OCI-LY1 (cell line): ENCODE measurements around the gene UTP14C.

ENCODE experiments used
- EZH2 ChIP-seq: fragments of 200-600 bp; sonication (generic), shearing (Covaris generic); IDR thresholded peaks from 2 replicates; pipeline ENCODE4 v1.8.0; 2017; ENCODE audit warnings: borderline replicate concordance, mixed run types, mild to moderate bottlenecking, antibody characterized with exemption, low read length, moderate library complexity, mixed read lengths
- TF ChIP-seq, protein P1 (sequence below): fragments of 200-600 bp; sonication (generic), shearing (Covaris generic); IDR thresholded peaks from 2 replicates; pipeline ENCODE4 v1.5.1; 2017; ENCODE audit warnings: mild to moderate bottlenecking, antibody characterized with exemption, low read length, moderate library complexity, mixed read lengths

DNA sequence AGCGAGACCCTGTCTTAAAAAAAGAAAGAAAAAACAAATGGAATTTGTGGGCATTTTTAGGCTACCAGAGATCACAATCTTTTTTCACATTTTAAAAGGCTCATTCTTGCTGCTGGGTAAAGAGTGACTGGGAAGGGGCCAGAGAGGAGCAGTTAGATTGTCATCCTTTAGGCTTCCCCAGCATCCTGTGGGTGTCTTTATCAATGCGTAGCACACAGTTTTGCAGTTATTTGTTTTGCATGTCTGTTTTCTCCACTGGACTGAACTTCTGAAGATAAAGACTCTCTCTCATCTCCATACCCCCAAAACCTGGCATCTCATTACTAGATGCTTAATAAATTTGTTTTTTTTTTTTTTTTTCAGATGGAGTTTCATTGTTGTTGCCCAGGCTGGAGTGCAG is 2.1 kb upstream of the UTP14C start:
- TF ChIP-seq, protein P1, sequence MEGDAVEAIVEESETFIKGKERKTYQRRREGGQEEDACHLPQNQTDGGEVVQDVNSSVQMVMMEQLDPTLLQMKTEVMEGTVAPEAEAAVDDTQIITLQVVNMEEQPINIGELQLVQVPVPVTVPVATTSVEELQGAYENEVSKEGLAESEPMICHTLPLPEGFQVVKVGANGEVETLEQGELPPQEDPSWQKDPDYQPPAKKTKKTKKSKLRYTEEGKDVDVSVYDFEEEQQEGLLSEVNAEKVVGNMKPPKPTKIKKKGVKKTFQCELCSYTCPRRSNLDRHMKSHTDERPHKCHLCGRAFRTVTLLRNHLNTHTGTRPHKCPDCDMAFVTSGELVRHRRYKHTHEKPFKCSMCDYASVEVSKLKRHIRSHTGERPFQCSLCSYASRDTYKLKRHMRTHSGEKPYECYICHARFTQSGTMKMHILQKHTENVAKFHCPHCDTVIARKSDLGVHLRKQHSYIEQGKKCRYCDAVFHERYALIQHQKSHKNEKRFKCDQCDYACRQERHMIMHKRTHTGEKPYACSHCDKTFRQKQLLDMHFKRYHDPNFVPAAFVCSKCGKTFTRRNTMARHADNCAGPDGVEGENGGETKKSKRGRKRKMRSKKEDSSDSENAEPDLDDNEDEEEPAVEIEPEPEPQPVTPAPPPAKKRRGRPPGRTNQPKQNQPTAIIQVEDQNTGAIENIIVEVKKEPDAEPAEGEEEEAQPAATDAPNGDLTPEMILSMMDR: no peak
- TF ChIP-seq EZH2: no peak
